ENCODE data around the gene CEBPB. TPM values are rescaled to one million over a fixed set of nuclear protein-coding genes. Genes with fewer than 3 reads are reported as not detected.
"Not testable (repeated sequence)": the region's sequence is repeated elsewhere in the genome, so short reads cannot be mapped to it uniquely, and the experiment has no call there.

CEBPB gene
- total RNA-seq, 1 donor from 2014 or later = 118 TPM

DNA sequence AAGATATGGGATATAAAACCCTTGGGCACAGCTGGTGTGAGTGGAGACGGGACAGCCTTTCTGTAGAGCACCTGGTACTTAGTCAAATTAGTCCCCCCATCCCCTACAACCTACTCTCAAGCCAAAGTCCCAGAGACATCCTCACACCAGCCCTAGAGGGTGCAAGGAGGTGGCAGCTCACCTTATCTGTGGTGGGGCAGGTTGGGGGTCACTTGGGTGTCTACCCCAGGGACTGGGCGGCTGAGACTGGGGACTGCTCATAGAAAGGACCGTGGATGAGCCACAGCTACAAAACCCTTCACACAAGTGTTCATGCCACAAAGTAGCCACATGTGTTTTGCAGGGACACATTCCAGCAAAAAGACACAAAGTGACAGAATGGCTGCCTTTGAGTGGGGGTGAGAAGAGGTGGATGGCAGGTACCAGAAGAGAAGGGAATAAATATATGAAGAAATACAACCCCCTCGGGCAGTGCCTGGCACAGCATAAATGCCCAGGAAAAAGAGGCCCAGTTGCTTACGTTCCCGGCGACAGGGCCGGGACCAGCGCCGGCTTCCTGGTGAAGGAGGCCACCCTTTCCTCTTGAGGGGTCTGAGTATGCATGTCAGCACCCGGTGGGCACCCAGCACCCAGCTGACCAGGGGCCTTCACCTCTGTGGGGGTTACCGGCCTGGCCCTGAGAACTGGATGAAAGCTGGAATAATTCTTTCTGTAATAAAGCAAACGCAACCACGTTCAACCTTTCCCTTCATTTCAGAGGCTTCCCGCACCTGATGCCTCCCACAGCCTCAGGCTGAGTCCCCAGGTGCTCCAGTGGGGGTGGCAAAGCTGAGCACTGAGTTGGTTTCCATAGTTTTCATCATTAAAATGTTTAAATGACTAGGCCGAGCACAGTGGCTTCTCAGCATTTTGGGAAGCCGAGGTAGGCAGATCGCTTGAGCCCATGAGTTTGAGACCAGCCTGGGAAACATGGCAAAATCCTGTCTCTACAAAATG is 14.4 kb upstream of the CEBPB start:
- FAIRE-seq (no peak), DNase-seq (ENCODE audit: low read depth) (no peak)
- H3K27me3 ChIP-seq (ENCODE audit: control insufficient read depth, insufficient read depth, low read length) = no peaks in the 10 kb centered on the region
- no peaks in the 10 kb centered on the region for H3K36me3 ChIP-seq (ENCODE audit: control insufficient read depth, insufficient read depth, low read length)
- no peak overlapping the region for H3K4me3 ChIP-seq (ENCODE audit: low read depth, low read length)
- TF ChIP-seq, protein P1, sequence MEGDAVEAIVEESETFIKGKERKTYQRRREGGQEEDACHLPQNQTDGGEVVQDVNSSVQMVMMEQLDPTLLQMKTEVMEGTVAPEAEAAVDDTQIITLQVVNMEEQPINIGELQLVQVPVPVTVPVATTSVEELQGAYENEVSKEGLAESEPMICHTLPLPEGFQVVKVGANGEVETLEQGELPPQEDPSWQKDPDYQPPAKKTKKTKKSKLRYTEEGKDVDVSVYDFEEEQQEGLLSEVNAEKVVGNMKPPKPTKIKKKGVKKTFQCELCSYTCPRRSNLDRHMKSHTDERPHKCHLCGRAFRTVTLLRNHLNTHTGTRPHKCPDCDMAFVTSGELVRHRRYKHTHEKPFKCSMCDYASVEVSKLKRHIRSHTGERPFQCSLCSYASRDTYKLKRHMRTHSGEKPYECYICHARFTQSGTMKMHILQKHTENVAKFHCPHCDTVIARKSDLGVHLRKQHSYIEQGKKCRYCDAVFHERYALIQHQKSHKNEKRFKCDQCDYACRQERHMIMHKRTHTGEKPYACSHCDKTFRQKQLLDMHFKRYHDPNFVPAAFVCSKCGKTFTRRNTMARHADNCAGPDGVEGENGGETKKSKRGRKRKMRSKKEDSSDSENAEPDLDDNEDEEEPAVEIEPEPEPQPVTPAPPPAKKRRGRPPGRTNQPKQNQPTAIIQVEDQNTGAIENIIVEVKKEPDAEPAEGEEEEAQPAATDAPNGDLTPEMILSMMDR (IDR thresholded peaks at IDR 0.05; ENCODE audit: insufficient read depth, low read length, severe bottlenecking) = no peak

DNA sequence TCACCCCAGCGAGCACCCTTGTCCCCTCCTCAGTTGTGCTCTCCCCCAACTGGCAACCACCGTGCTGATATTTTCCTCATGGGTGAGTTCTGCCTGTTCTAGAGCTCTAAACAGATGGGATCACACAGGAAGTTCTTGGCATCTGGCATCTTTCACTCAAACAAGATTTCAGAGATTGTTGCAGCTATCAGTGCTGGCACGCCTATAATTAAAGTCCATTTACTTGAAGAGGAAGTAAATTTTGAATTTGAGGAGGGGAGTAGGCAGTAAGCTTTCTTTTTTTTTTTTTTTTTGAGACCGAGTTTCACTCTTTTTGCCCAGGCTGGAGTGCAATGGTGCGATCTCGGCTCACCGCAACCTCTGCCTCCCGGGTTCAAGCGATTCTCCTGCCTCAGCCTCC is 12.0 kb upstream of the CEBPB start:
- not testable (repeated sequence) for DNase-seq (ENCODE audit: low read depth); H3K4me3 ChIP-seq (ENCODE audit: low read depth, low read length); H3K27me3 ChIP-seq (ENCODE audit: control insufficient read depth, insufficient read depth, low read length); FAIRE-seq; H3K36me3 ChIP-seq (ENCODE audit: control insufficient read depth, insufficient read depth, low read length)

DNA sequence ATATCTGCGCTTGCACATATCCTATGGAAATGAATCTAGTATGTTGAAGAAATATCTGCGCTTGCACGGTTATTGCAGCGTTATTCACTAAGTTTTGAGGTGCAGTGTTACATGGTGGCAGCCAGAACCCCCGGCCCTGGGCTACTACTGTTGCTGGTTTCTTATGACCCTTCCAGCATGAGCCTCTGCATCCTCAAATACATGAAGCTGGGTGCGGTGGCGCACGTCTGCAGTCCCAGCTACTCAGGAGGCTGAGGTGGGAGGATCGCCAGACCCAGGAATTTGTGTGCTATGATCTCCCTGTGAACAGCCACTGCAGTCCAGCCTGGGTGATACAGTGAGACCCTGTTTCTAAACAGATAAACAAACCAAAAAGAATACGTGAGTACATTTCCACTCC is 9.3 kb upstream of the CEBPB start:
- TF ChIP-seq, protein P1 (IDR thresholded peaks at IDR 0.05; ENCODE audit: insufficient read depth, low read length, severe bottlenecking) = no peak
- H3K27me3 ChIP-seq (ENCODE audit: control insufficient read depth, insufficient read depth, low read length) = no peaks in the 10 kb centered on the region

DNA sequence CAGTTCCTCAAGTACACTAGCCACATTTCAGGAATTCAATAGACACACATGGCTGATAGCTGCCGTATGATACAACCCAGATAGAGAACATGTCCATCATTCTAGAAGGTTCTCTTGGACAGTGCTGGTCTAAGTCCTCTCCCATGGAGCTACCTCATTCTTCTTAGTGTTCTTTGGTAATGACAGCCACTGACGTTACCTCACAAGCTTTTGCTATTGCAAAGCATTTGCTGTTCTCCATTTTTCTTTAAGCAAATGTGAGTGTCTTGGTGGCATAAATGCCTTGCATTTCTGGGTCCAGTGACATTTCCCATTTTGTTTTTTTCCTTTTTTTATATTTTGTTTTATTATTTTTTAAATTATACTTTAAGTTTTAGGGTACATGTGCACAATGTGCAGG is 8.3 kb upstream of the CEBPB start:
- Histone ChIP-seq H3K4me3 (ENCODE audit: low read depth, low read length) (no peak overlapping the region), H3K27me3 (ENCODE audit: control insufficient read depth, insufficient read depth, low read length) (no peaks in the 10 kb centered on the region), H3K36me3 (ENCODE audit: control insufficient read depth, insufficient read depth, low read length) (no peaks in the 10 kb centered on the region)
- TF ChIP-seq, protein P1 (IDR thresholded peaks at IDR 0.05; ENCODE audit: insufficient read depth, low read length, severe bottlenecking) = no peak
- DNase-seq (ENCODE audit: low read depth) = no peak
- FAIRE-seq = no peak

More for the DNA sequence above, 9.3 kb upstream of the CEBPB start:
- Histone ChIP-seq H3K36me3 (ENCODE audit: control insufficient read depth, insufficient read depth, low read length) (no peaks in the 10 kb centered on the region), H3K4me3 (ENCODE audit: low read depth, low read length) (no peak overlapping the region)
- no peak for FAIRE-seq
- no peak for DNase-seq (ENCODE audit: low read depth)

DNA sequence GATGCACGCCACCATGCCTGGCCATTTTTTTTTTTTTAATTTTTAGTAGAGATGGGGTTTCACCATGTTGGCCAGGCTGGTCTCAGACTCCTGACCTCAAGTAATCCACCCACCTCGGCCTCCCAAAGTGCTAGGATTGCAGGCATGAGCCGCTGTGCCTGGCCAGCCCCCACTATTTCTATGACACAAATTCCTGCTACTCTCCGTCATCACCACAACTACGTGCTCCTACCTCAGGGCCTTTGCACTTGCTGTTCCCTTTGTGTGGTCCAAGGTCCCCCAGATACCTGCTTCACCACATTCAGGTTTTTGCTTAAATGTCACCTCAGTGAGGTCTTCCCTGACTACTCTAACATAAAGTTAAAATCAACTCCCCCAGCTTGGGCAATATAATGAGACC is 5.2 kb upstream of the CEBPB start:
- TF ChIP-seq, protein P1 (IDR thresholded peaks at IDR 0.05; ENCODE audit: insufficient read depth, low read length, severe bottlenecking) = no peak
- FAIRE-seq (no peak), DNase-seq (ENCODE audit: low read depth) (no peak)
- Histone ChIP-seq H3K27me3 (ENCODE audit: control insufficient read depth, insufficient read depth, low read length) (no peaks in the 10 kb centered on the region), H3K4me3 (ENCODE audit: low read depth, low read length) (no peak overlapping the region), H3K36me3 (ENCODE audit: control insufficient read depth, insufficient read depth, low read length) (no peaks in the 10 kb centered on the region)

DNA sequence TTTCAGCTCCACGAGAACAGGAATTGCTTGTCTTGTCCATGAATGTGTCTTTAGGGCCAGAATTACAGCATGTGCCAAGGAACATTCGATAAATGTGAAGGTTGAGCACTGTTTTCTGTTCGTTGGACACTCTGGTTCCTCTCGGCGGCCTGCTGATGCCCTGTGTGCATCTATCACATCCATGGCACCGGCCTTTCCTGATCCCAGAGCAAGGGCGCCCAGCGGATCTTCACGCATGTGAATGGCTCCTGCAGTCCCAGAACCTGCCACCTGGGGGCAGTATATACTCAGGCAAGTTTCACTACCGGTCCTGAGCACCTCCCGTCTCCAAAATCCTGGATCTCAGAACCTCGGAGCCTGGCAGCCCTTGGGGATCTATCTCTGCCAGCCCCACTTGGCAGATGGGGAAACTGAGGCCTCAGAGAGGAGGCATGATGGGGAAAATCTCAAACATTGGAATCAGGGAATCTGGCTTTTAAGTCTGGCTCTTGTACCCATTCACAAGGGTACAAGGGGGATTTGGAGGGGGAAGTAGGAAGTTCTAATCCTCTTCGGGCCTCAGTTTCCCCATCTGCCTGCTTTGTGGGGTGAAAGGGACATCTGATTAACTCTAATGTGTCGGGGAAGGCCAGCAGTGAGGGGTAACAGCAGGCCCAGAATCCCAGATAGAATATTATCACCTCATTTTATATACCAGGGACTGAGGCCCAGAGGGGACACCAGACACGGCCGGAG is 4.3 kb upstream of the CEBPB start:
- no peaks in the 10 kb centered on the region for H3K36me3 ChIP-seq (ENCODE audit: control insufficient read depth, insufficient read depth, low read length)
- H3K27me3 ChIP-seq (ENCODE audit: control insufficient read depth, insufficient read depth, low read length) = no peaks in the 10 kb centered on the region
- no peak overlapping the region for H3K4me3 ChIP-seq (ENCODE audit: low read depth, low read length)
- TF ChIP-seq, protein P1 (IDR thresholded peaks at IDR 0.05; ENCODE audit: insufficient read depth, low read length, severe bottlenecking) = peak; percentile 92
- FAIRE-seq (no peak), DNase-seq (ENCODE audit: low read depth) (peak; percentile 70)
